Measurements from ENCODE around the gene FAM222A.

Gene FAM222A

GRCh38 chr12:109705291-109705690 is 8.3 kb upstream of the FAM222A start:
- TF ChIP-seq SCRT2 (tag by site-specific recombination; IDR thresholded peaks at IDR 0.05) (peak; percentile 94), SCRT1 (tag by site-specific recombination; IDR thresholded peaks at IDR 0.05; ENCODE audit: borderline replicate concordance) (peak; percentile 97), ZNF529 (tag by site-specific recombination; IDR thresholded peaks at IDR 0.05; ENCODE audit: insufficient replicate concordance) (no peak)
- Histone ChIP-seq H3K9me3 (ENCODE audit: control insufficient read depth, insufficient read depth, low read depth, low read length) (no peaks in the 10 kb centered on the region), H3K36me3 (ENCODE audit: control insufficient read depth in 2 of 2, insufficient read depth in 1 of 2, low read length in 2 of 2) (no peaks in the 10 kb centered on the region), H3K27ac (ENCODE audit: extremely low read depth, low read depth, low read length) (no peak overlapping the region), H3K4me3 (ENCODE audit: low read depth, low read length) (no peak overlapping the region), H3K4me1 (ENCODE audit: control insufficient read depth, insufficient read depth, low read length) (peaks cover 3% of the 10 kb centered on the region; the same call in 1 of the 2 replicates)
- POLR2A ChIA-PET, result no interaction called here
- CTCF ChIA-PET, result no interaction called here

GRCh38 chr12:109706398-109706746 is 7.3 kb upstream of the FAM222A start:
- POLR2A ChIA-PET, result no interaction called here
- TF ChIP-seq ZNF280D (tag by site-specific recombination; IDR thresholded peaks at IDR 0.05) (0 out of 2 replicates have a peak, but pooled peaks have one; percentile 32), ZNF549 (tag by site-specific recombination; IDR thresholded peaks at IDR 0.05) (no peak), ZNF660 (tag by site-specific recombination; IDR thresholded peaks at IDR 0.05) (no peak), IKZF3 (tag by site-specific recombination; IDR thresholded peaks at IDR 0.05) (no peak), ZNF558 (tag by site-specific recombination; IDR thresholded peaks at IDR 0.05) (no peak), FEZF1 (tag by site-specific recombination; IDR thresholded peaks at IDR 0.05) (no peak), RBAK (tag by site-specific recombination; IDR thresholded peaks at IDR 0.05) (no peak), ZNF423 (tag by site-specific recombination; IDR thresholded peaks at IDR 0.05) (no peak), ZNF768 (tag by site-specific recombination; IDR thresholded peaks at IDR 0.05) (peak; percentile 92)
- H3K4me1 ChIP-seq (ENCODE audit: control insufficient read depth, insufficient read depth, low read length), result peaks cover 3% of the 10 kb centered on the region; the same call in 1 of the 2 replicates

GRCh38 chr12:109706747-109707469 is 6.7 kb upstream of the FAM222A start:
- ChIA-PET CTCF (interaction anchor here (0.8 kb wide), 1 partner anchor 33 kb away, joined by 3 read pairs; no protein-coding TSS in a partner anchor), POLR2A (no interaction called here)
- TF ChIP-seq KLF16 (tag by site-specific recombination; IDR thresholded peaks at IDR 0.05) (no peak), MZF1 (tag by site-specific recombination; IDR thresholded peaks at IDR 0.05; ENCODE audit: borderline replicate concordance) (no peak), PRDM2 (tag by site-specific recombination; IDR thresholded peaks at IDR 0.05; ENCODE audit: borderline replicate concordance) (no peak), ZBTB26 (tag by site-specific recombination; optimal IDR thresholded peaks at IDR 0.05) (no peak), BCL11A (tag by site-specific recombination; IDR thresholded peaks at IDR 0.05; ENCODE audit: low read depth) (no peak), YY2 (tag by site-specific recombination; IDR thresholded peaks at IDR 0.05) (no peak), ZBTB17 (tag by site-specific recombination; IDR thresholded peaks at IDR 0.05) (peak; percentile 92), ZNF16 (tag by site-specific recombination; IDR thresholded peaks at IDR 0.05; ENCODE audit: low read depth) (no peak)
- Histone ChIP-seq H3K36me3 (ENCODE audit: control insufficient read depth in 2 of 2, insufficient read depth in 1 of 2, low read length in 2 of 2) (no peaks in the 10 kb centered on the region), H3K4me1 (ENCODE audit: control insufficient read depth, insufficient read depth, low read length) (peaks cover 3% of the 10 kb centered on the region; the same call in 1 of the 2 replicates), H3K9me3 (ENCODE audit: control insufficient read depth, insufficient read depth, low read depth, low read length) (no peaks in the 10 kb centered on the region), H3K27ac (ENCODE audit: extremely low read depth, low read depth, low read length) (no peak overlapping the region), H3K4me3 (ENCODE audit: low read depth, low read length) (no peak overlapping the region)

More at GRCh38 chr12:109706398-109706746, 7.3 kb upstream of the FAM222A start:
- Histone ChIP-seq H3K4me3 (ENCODE audit: low read depth, low read length) (no peak overlapping the region), H3K27ac (ENCODE audit: extremely low read depth, low read depth, low read length) (no peak overlapping the region), H3K36me3 (ENCODE audit: control insufficient read depth in 2 of 2, insufficient read depth in 1 of 2, low read length in 2 of 2) (no peaks in the 10 kb centered on the region), H3K9me3 (ENCODE audit: control insufficient read depth, insufficient read depth, low read depth, low read length) (no peaks in the 10 kb centered on the region)
- CTCF ChIA-PET, result no interaction called here

All from HEK293 (cell line).